DOHH2 (cell line): ENCODE results near the gene MACROD2.
"Not testable (repeated sequence)": the region's sequence is repeated elsewhere in the genome, so short reads cannot be mapped to it uniquely, and the experiment has no call there.

Source experiments
- H3F3A ChIP-seq: fragments of 200-600 bp; sonication (generic), shearing (Covaris generic); 2 replicates; pipeline ENCODE4 v1.6.0; 2016; ENCODE audit warnings: antibody characterized with exemption, mild to moderate bottlenecking; ENCODE audit not compliant: control insufficient read depth, insufficient read depth
- H3K27ac ChIP-seq: fragments of 200-600 bp; sonication (generic); 2 replicates; pipeline ENCODE4 v1.5.1; 2014; ENCODE audit warnings: low read depth, mild to moderate bottlenecking, low read length, moderate library complexity
- H3K27me3 ChIP-seq: fragments of 200-600 bp; sonication (generic); 2 replicates; pipeline ENCODE4 v1.6.1; 2014; ENCODE audit warnings: mild to moderate bottlenecking, low read length, mixed read lengths; ENCODE audit not compliant: control insufficient read depth
- H3K36me3 ChIP-seq: fragments of 200-600 bp; sonication (generic); 2 replicates; pipeline ENCODE4 v1.6.1; 2014; ENCODE audit warnings: mild to moderate bottlenecking, low read length, moderate library complexity, mixed read lengths; ENCODE audit not compliant: control insufficient read depth
- H3K4me1 ChIP-seq: fragments of 200-600 bp; sonication (generic); 2 replicates; pipeline ENCODE4 v1.6.1; 2014; ENCODE audit warnings: mild to moderate bottlenecking, low read length, mixed read lengths; ENCODE audit not compliant: control insufficient read depth
- H3K4me2 ChIP-seq: fragments of 200-600 bp; sonication (generic); 2 replicates; pipeline ENCODE4 v1.6.0; 2014; ENCODE audit warnings: mild to moderate bottlenecking, low read length, moderate library complexity
- H3K4me3 ChIP-seq: fragments of 200-600 bp; sonication (generic); 2 replicates; pipeline ENCODE4 v1.5.1; 2014; ENCODE audit warnings: mild to moderate bottlenecking, low read length, mixed read lengths
- H3K79me2 ChIP-seq: fragments of 200-600 bp; sonication (generic); 2 replicates; pipeline ENCODE4 v1.6.1; 2014; ENCODE audit warnings: mild to moderate bottlenecking, low read length, mixed read lengths; ENCODE audit not compliant: control insufficient read depth
- H3K9me2 ChIP-seq: fragments of 200-600 bp; sonication (generic); replicated peaks from 2 replicates; pipeline ENCODE4 v1.6.1; 2014; ENCODE audit warnings: mild to moderate bottlenecking, low read length, mixed read lengths; ENCODE audit not compliant: control insufficient read depth
- H3K9me3 ChIP-seq: fragments of 200-600 bp; sonication (generic); 2 replicates; pipeline ENCODE4 v1.6.1; 2014; ENCODE audit warnings: antibody characterized with exemption, low read length, mixed read lengths; ENCODE audit not compliant: control insufficient read depth, insufficient read depth
- H4K20me1 ChIP-seq: fragments of 200-600 bp; sonication (generic); 2 replicates; pipeline ENCODE4 v1.6.0; 2014; ENCODE audit warnings: low read depth, mild to moderate bottlenecking, antibody characterized with exemption, low read length, moderate library complexity; ENCODE audit not compliant: control insufficient read depth, insufficient read depth
- CTCF ChIP-seq: fragments of 200-600 bp; sonication (generic); IDR thresholded peaks from one replicate; pipeline ENCODE4 v1.5.1; 2014; ENCODE audit warnings: antibody characterized with exemption, mild to moderate bottlenecking, low read depth, low read length; ENCODE audit not compliant: poor library complexity, severe bottlenecking
- EZH2phosphoT487 ChIP-seq: fragments of 200-600 bp; sonication (generic); IDR thresholded peaks from 2 replicates; pipeline ENCODE4 v1.6.1; 2017; ENCODE audit warnings: borderline replicate concordance, mild to moderate bottlenecking, antibody characterized with exemption, low read length, moderate library complexity, mixed read lengths

Gene MACROD2

GRCh38 chr20:14450256-14450655 is 454.9 kb downstream of the MACROD2 start:
- Histone ChIP-seq H3K27me3 (no peaks in the 10 kb centered on the region), H3K9me2 (no peaks in the 10 kb centered on the region), H3K9me3 (no peaks in the 10 kb centered on the region), H3K4me1 (no peaks in the 10 kb centered on the region), H3K79me2 (no peaks in the 10 kb centered on the region), H4K20me1 (no peaks in the 10 kb centered on the region), H3K27ac (no peak overlapping the region), H3F3A (no peaks in the 10 kb centered on the region), H3K4me3 (no peak overlapping the region), H3K4me2 (no peak overlapping the region), H3K36me3 (no peaks in the 10 kb centered on the region)
- TF ChIP-seq CTCF (no peak), EZH2phosphoT487 (no peak)

- H3K4me1 ChIP-seq: no peaks in the 10 kb centered on the region
These were observed 456.1 kb downstream of the MACROD2 start for GRCh38 chr20:14451458-14451857.

GRCh38 chr20:14453259-14453658 is 457.9 kb downstream of the MACROD2 start:
- Histone ChIP-seq H3K79me2 (no peaks in the 10 kb centered on the region), H3K9me2 (no peaks in the 10 kb centered on the region), H3K4me3 (no peak overlapping the region), H3K9me3 (no peaks in the 10 kb centered on the region), H4K20me1 (no peaks in the 10 kb centered on the region), H3K4me2 (no peak overlapping the region), H3F3A (no peaks in the 10 kb centered on the region), H3K36me3 (no peaks in the 10 kb centered on the region), H3K27me3 (no peaks in the 10 kb centered on the region), H3K27ac (no peak overlapping the region), H3K4me1 (no peaks in the 10 kb centered on the region)
- TF ChIP-seq EZH2phosphoT487 (no peak), CTCF (no peak)

More at GRCh38 chr20:14451458-14451857, 456.1 kb downstream of the MACROD2 start:
- no peaks in the 10 kb centered on the region for H3K9me2 ChIP-seq
- no peak overlapping the region for H3K27ac ChIP-seq
- H3K27me3 ChIP-seq: no peaks in the 10 kb centered on the region
- H3F3A ChIP-seq: no peaks in the 10 kb centered on the region
- H4K20me1 ChIP-seq: no peaks in the 10 kb centered on the region
- no peak overlapping the region for H3K4me3 ChIP-seq
- no peaks in the 10 kb centered on the region for H3K79me2 ChIP-seq
- TF ChIP-seq CTCF (no peak), EZH2phosphoT487 (no peak)
- no peaks in the 10 kb centered on the region for H3K9me3 ChIP-seq
- no peaks in the 10 kb centered on the region for H3K36me3 ChIP-seq
- H3K4me2 ChIP-seq: no peak overlapping the region

GRCh38 chr20:14454296-14454695 is 459.0 kb downstream of the MACROD2 start:
- Histone ChIP-seq H3K9me3 (no peaks in the 10 kb centered on the region), H3K27ac (no peak overlapping the region), H3K4me2 (no peak overlapping the region), H3K4me1 (no peaks in the 10 kb centered on the region), H3K4me3 (no peak overlapping the region), H3K9me2 (no peaks in the 10 kb centered on the region), H4K20me1 (no peaks in the 10 kb centered on the region), H3K79me2 (no peaks in the 10 kb centered on the region), H3K27me3 (no peaks in the 10 kb centered on the region), H3K36me3 (no peaks in the 10 kb centered on the region), H3F3A (no peaks in the 10 kb centered on the region)
- TF ChIP-seq EZH2phosphoT487: no peak
- no peak for TF ChIP-seq CTCF

- H3K27me3 ChIP-seq, H4K20me1 ChIP-seq, H3K79me2 ChIP-seq, H3K9me3 ChIP-seq, H3K4me1 ChIP-seq, H3K27ac ChIP-seq, H3K4me2 ChIP-seq, H3K36me3 ChIP-seq, H3K4me3 ChIP-seq, H3K9me2 ChIP-seq, H3F3A ChIP-seq: not testable (repeated sequence)
These were observed 471.9 kb downstream of the MACROD2 start for GRCh38 chr20:14467104-14467827.
